GM12878 (cell line): ENCODE data around the gene BDNF. TPM values are rescaled to one million over a fixed set of nuclear protein-coding genes. Genes with fewer than 3 reads are reported as not detected.

Source experiments
- RELA ChIP-seq: fragments of 450-650 bp; IDR thresholded peaks from 2 replicates; pipeline ENCODE4 v1.8.0; 2014; ENCODE audit warnings: borderline replicate concordance; ENCODE audit not compliant: partially characterized antibody
- polyA plus RNA-seq, 11 experiments: library from polyadenylated mRNA; depleted of rRNA in 4 of 11; unstranded in 6 of 11; stranded (reverse) in 5 of 11; fragments of >200 nt; fragmentation: Nextera tagmentation in 4 of 11; fragmentation: Illumina TruSeq in 1 of 11; extraction: Ambion mirVana in 4 of 11; extraction: Trizol in 1 of 11; gene quantifications; 1 replicate in 1 of 11; 2 replicates in 10 of 11; pipeline versions ENCODE4 v1.2.1 to v1.2.3, GENCODE V29; 2011 to 2016; ENCODE audit warnings: inconsistent platforms in 2 of 11, missing spikeins in 2 of 11, low read depth in 1 of 11
- total RNA-seq, 4 experiments: library from RNA; depleted of rRNA in 3 of 4; stranded (reverse); fragments of >200 nt in 3 of 4; fragmentation: Illumina TruSeq in 1 of 4; extraction: Trizol in 1 of 4; gene quantifications; 2 replicates each; pipeline versions ENCODE4 v1.2.1 to v1.2.3, GENCODE V29; 2013 to 2021
- TF ChIP-seq, protein P1 (sequence below): IDR thresholded peaks from 2 replicates; pipeline ENCODE4 v1.6.1; 2012; ENCODE audit warnings: low read length, inconsistent platforms

Gene BDNF
- total and polyA plus RNA-seq, 10 of the 15 experiments (the other 5 are each of a cell fraction or from before 2014, with no cell fraction given): 0.02 to 0.24 (median 0.06) TPM; not detected in 2

DNA sequence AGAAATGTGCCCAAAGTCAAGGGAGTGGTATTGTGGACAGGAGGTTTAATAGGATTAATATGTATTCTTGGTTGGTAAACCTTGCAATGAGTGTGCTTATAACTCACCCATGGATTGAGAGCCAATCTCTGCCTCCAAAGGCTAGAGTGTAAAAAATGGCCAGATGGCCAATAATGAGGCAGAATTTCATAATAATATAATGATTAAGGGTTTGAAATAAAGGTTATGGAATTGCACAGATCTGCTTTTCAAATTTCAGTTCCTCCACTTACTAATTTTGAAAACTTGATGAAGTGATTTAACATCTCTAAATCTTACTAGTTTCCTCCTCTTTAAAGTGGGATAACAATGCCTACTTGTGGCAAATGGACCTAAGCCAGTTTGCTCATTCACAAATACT, 94.8 kb downstream of the BDNF start (continued):
- no peak for TF ChIP-seq RELA
- TF ChIP-seq, protein P1, sequence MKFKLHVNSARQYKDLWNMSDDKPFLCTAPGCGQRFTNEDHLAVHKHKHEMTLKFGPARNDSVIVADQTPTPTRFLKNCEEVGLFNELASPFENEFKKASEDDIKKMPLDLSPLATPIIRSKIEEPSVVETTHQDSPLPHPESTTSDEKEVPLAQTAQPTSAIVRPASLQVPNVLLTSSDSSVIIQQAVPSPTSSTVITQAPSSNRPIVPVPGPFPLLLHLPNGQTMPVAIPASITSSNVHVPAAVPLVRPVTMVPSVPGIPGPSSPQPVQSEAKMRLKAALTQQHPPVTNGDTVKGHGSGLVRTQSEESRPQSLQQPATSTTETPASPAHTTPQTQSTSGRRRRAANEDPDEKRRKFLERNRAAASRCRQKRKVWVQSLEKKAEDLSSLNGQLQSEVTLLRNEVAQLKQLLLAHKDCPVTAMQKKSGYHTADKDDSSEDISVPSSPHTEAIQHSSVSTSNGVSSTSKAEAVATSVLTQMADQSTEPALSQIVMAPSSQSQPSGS: no peak

Other genes with a start within 250 kb of the BDNF start
- under 0.01 TPM in 1 of 2 replicates, not detected in the other for gene LGR4, start 227.7 kb downstream of the BDNF start, total RNA-seq (2014; rRNA removed)
- gene LGR4, start 227.7 kb downstream of the BDNF start, total RNA-seq (2014; rRNA removed; fragmentation: Illumina TruSeq; extraction: Trizol): 0.04 TPM in 1 of 2 replicates, not detected in the other
- 0.37 TPM in 1 of 2 replicates, not detected in the other for gene LGR4, start 227.7 kb downstream of the BDNF start, total RNA-seq (2021)
- gene LGR4, start 227.7 kb downstream of the BDNF start, polyA plus RNA-seq (2011; rRNA removed): 0.04 TPM in 1 of 2 replicates, not detected in the other
- gene LGR4, start 227.7 kb downstream of the BDNF start, polyA plus RNA-seq (2014; fragmentation: Illumina TruSeq; extraction: Trizol): 0.01 and 0.08 TPM in 2 replicates
- not detected for gene LGR4, start 227.7 kb downstream of the BDNF start, polyA plus RNA-seq (2014; fragmentation: Nextera tagmentation; extraction: Ambion mirVana)
- gene LGR4, start 227.7 kb downstream of the BDNF start, polyA plus RNA-seq (2014; rRNA removed): 0.06 and 0.64 TPM in 2 replicates
- not detected for gene LGR4, start 227.7 kb downstream of the BDNF start, polyA plus RNA-seq (2016; fragmentation: Nextera tagmentation; extraction: Ambion mirVana)
- 13.8 and 18.6 TPM in 2 replicates for gene LIN7C, start 193.7 kb downstream of the BDNF start, total RNA-seq (2014; rRNA removed)
- 21.2 and 22.2 TPM in 2 replicates for gene LIN7C, start 193.7 kb downstream of the BDNF start, total RNA-seq (2014; rRNA removed; fragmentation: Illumina TruSeq; extraction: Trizol)
- gene LIN7C, start 193.7 kb downstream of the BDNF start, total RNA-seq (2021): 14.9 and 16.3 TPM in 2 replicates
- gene LIN7C, start 193.7 kb downstream of the BDNF start, polyA plus RNA-seq (2011; rRNA removed): 13.8 and 21.4 TPM in 2 replicates
- gene LIN7C, start 193.7 kb downstream of the BDNF start, polyA plus RNA-seq (2014; fragmentation: Illumina TruSeq; extraction: Trizol): 7.7 and 11.7 TPM in 2 replicates
- 10 to 100 TPM in 1 of 2 experiments, 1 to 10 TPM in 1; 6.0 to 23.7 TPM for gene LIN7C, start 193.7 kb downstream of the BDNF start, polyA plus RNA-seq (2014; fragmentation: Nextera tagmentation; extraction: Ambion mirVana)
- 9.0 and 10.4 TPM in 2 replicates for gene LIN7C, start 193.7 kb downstream of the BDNF start, polyA plus RNA-seq (2014; rRNA removed)
- 10 to 100 TPM; 18.7 to 20.5 TPM for gene LIN7C, start 193.7 kb downstream of the BDNF start, polyA plus RNA-seq (2016; fragmentation: Nextera tagmentation; extraction: Ambion mirVana)